DOHH2 (cell line): ENCODE data around the gene EXOSC6.
"Not testable (repeated sequence)": the region's sequence is repeated elsewhere in the genome, so short reads cannot be mapped to it uniquely, and the experiment has no call there.

Source experiments
- H3F3A ChIP-seq: fragments of 200-600 bp; sonication (generic), shearing (Covaris generic); 2 replicates; pipeline ENCODE4 v1.6.0; 2016; ENCODE audit warnings: antibody characterized with exemption, mild to moderate bottlenecking; ENCODE audit not compliant: control insufficient read depth, insufficient read depth
- H3K27ac ChIP-seq: fragments of 200-600 bp; sonication (generic); 2 replicates; pipeline ENCODE4 v1.5.1; 2014; ENCODE audit warnings: low read depth, mild to moderate bottlenecking, low read length, moderate library complexity
- H3K27me3 ChIP-seq: fragments of 200-600 bp; sonication (generic); 2 replicates; pipeline ENCODE4 v1.6.1; 2014; ENCODE audit warnings: mild to moderate bottlenecking, low read length, mixed read lengths; ENCODE audit not compliant: control insufficient read depth
- H3K36me3 ChIP-seq: fragments of 200-600 bp; sonication (generic); 2 replicates; pipeline ENCODE4 v1.6.1; 2014; ENCODE audit warnings: mild to moderate bottlenecking, low read length, moderate library complexity, mixed read lengths; ENCODE audit not compliant: control insufficient read depth
- H3K4me1 ChIP-seq: fragments of 200-600 bp; sonication (generic); 2 replicates; pipeline ENCODE4 v1.6.1; 2014; ENCODE audit warnings: mild to moderate bottlenecking, low read length, mixed read lengths; ENCODE audit not compliant: control insufficient read depth
- H3K4me2 ChIP-seq: fragments of 200-600 bp; sonication (generic); 2 replicates; pipeline ENCODE4 v1.6.0; 2014; ENCODE audit warnings: mild to moderate bottlenecking, low read length, moderate library complexity
- H3K4me3 ChIP-seq: fragments of 200-600 bp; sonication (generic); 2 replicates; pipeline ENCODE4 v1.5.1; 2014; ENCODE audit warnings: mild to moderate bottlenecking, low read length, mixed read lengths
- H3K79me2 ChIP-seq: fragments of 200-600 bp; sonication (generic); 2 replicates; pipeline ENCODE4 v1.6.1; 2014; ENCODE audit warnings: mild to moderate bottlenecking, low read length, mixed read lengths; ENCODE audit not compliant: control insufficient read depth
- H3K9me2 ChIP-seq: fragments of 200-600 bp; sonication (generic); replicated peaks from 2 replicates; pipeline ENCODE4 v1.6.1; 2014; ENCODE audit warnings: mild to moderate bottlenecking, low read length, mixed read lengths; ENCODE audit not compliant: control insufficient read depth
- H3K9me3 ChIP-seq: fragments of 200-600 bp; sonication (generic); 2 replicates; pipeline ENCODE4 v1.6.1; 2014; ENCODE audit warnings: antibody characterized with exemption, low read length, mixed read lengths; ENCODE audit not compliant: control insufficient read depth, insufficient read depth
- H4K20me1 ChIP-seq: fragments of 200-600 bp; sonication (generic); 2 replicates; pipeline ENCODE4 v1.6.0; 2014; ENCODE audit warnings: low read depth, mild to moderate bottlenecking, antibody characterized with exemption, low read length, moderate library complexity; ENCODE audit not compliant: control insufficient read depth, insufficient read depth
- CTCF ChIP-seq: fragments of 200-600 bp; sonication (generic); IDR thresholded peaks from one replicate; pipeline ENCODE4 v1.5.1; 2014; ENCODE audit warnings: antibody characterized with exemption, mild to moderate bottlenecking, low read depth, low read length; ENCODE audit not compliant: poor library complexity, severe bottlenecking
- EZH2phosphoT487 ChIP-seq: fragments of 200-600 bp; sonication (generic); IDR thresholded peaks from 2 replicates; pipeline ENCODE4 v1.6.1; 2017; ENCODE audit warnings: borderline replicate concordance, mild to moderate bottlenecking, antibody characterized with exemption, low read length, moderate library complexity, mixed read lengths

EXOSC6 gene

GRCh38 chr16:70295634-70296033, 43.9 kb upstream of the EXOSC6 start:
- Histone ChIP-seq H3K4me2 (no peak overlapping the region), H3K4me1 (peaks cover 17% of the 10 kb centered on the region), H3K9me2 (no peaks in the 10 kb centered on the region), H3K27me3 (no peaks in the 10 kb centered on the region), H3K4me3 (no peak overlapping the region), H3K9me3 (no peaks in the 10 kb centered on the region), H3K27ac (no peak overlapping the region), H3F3A (peaks cover 7% of the 10 kb centered on the region; the same call in 1 of the 2 replicates), H3K36me3 (peaks cover 9% of the 10 kb centered on the region), H4K20me1 (no peaks in the 10 kb centered on the region), H3K79me2 (peaks cover 22% of the 10 kb centered on the region)
- no peak for TF ChIP-seq CTCF
- TF ChIP-seq EZH2phosphoT487: no peak

DNA sequence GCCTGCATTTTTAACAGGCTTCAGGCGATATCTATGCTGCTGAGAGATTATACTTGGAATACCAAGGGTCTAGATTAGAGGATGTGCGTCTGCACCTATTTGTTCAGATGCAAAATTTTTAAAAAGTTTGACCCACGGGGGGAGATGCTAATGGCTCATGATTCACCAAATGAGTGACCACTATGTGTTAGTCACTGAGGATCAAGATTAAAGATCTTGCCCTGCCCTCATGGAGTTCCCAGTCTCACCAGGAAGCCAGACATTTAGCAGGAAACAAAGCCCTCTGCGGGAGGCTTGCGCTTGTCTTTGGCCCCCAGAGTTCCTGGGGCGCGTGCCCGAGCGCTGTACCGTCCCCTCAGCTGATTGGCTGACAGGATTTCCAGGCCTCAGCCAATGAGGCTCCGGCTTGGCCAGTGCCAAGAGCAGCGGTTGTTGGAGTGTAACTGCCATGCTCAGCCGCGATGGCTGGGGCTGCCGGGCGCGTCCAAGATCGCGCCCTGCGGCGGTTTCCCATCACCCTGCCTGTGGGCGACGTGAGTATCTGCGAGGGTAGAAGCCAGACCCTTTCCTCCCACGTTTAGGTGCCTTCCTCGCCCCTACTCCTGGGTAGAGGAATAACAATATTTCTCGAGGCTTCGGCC, 42.8 kb upstream of the EXOSC6 start:
- H3K9me2 ChIP-seq: no peaks in the 10 kb centered on the region
- peaks cover 7% of the 10 kb centered on the region; the same call in 1 of the 2 replicates for H3F3A ChIP-seq
- H3K27ac ChIP-seq: no peak overlapping the region
- H3K79me2 ChIP-seq: peaks cover 10% of the 10 kb centered on the region
- H3K27me3 ChIP-seq: no peaks in the 10 kb centered on the region
- H3K4me2 ChIP-seq: no peak overlapping the region
- H3K36me3 ChIP-seq: peaks cover 5% of the 10 kb centered on the region; the same call in 1 of the 2 replicates
- no peaks in the 10 kb centered on the region for H3K9me3 ChIP-seq
- H3K4me3 ChIP-seq: no peak overlapping the region
- H3K4me1 ChIP-seq: peaks cover 17% of the 10 kb centered on the region
- no peaks in the 10 kb centered on the region for H4K20me1 ChIP-seq
- TF ChIP-seq CTCF (no peak), EZH2phosphoT487 (no peak)

GRCh38 chr16:70292148-70292547, 40.4 kb upstream of the EXOSC6 start:
- not testable (repeated sequence) for H3K4me3 ChIP-seq, H3K4me2 ChIP-seq, H3F3A ChIP-seq, H3K27me3 ChIP-seq, H4K20me1 ChIP-seq, H3K9me3 ChIP-seq, H3K9me2 ChIP-seq, H3K27ac ChIP-seq
- Histone ChIP-seq H3K79me2 (peaks cover 22% of the 10 kb centered on the region), H3K36me3 (peaks cover 14% of the 10 kb centered on the region), H3K4me1 (peaks cover 20% of the 10 kb centered on the region)

DNA sequence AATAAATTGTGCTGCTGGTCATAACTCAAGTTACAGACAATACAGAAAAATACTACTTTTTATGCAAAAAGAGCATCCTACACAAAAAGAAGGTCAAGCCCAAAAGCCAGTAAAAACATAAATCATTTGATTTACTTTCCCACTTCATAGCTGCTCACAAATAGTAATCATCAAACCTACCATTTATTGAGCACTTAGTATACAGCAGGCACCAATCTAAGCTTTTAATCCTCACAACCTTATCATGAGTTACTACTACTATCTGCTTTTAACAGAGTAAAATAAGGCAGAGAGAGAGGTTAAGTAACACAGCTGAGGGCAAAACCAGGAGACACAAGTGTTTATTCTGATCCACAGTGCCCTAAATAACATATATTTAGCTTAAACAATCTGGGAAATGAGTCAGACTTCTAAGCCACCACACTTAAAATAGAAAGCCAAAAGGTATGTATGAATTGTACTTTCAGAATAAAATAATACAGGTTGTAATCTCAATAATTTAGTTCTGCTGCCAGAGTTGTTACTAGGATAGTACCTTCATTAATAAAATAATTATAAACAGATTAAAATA, 39.3 kb upstream of the EXOSC6 start:
- TF ChIP-seq EZH2phosphoT487 (no peak), CTCF (no peak)
- H3K27me3 ChIP-seq: no peaks in the 10 kb centered on the region
- peaks cover 4% of the 10 kb centered on the region; the same call in 1 of the 2 replicates for H3F3A ChIP-seq
- H3K9me3 ChIP-seq: no peaks in the 10 kb centered on the region
- H3K4me1 ChIP-seq: peaks cover 20% of the 10 kb centered on the region
- peaks cover 30% of the 10 kb centered on the region for H3K79me2 ChIP-seq
- no peak overlapping the region for H3K27ac ChIP-seq
- no peaks in the 10 kb centered on the region for H4K20me1 ChIP-seq
- no peaks in the 10 kb centered on the region for H3K9me2 ChIP-seq
- H3K36me3 ChIP-seq: peaks cover 18% of the 10 kb centered on the region
- H3K4me2 ChIP-seq: no peak overlapping the region
- no peak overlapping the region for H3K4me3 ChIP-seq
